ACC112 (cell line): ENCODE data around the gene KRTAP5-11.
"Not testable (repeated sequence)": the region's sequence is repeated elsewhere in the genome, so short reads cannot be mapped to it uniquely, and the experiment has no call there.

ENCODE experiments used
- H2AFZ ChIP-seq: fragments of 200-600 bp; sonication (generic); one replicate; pipeline ENCODE4 v1.6.0; 2017; ENCODE audit warnings: antibody characterized with exemption, low read length; ENCODE audit not compliant: unreplicated experiment
- H3K27ac ChIP-seq: fragments of 200-600 bp; sonication (generic); 2 replicates; pipeline ENCODE4 v1.5.1; 2014; ENCODE audit warnings: low read depth, mild to moderate bottlenecking, antibody characterized with exemption, low read length, moderate library complexity
- H3K27me3 ChIP-seq: fragments of 200-600 bp; sonication (generic); 2 replicates; pipeline ENCODE4 v1.6.1; 2014; ENCODE audit warnings: mild to moderate bottlenecking, antibody characterized with exemption, low read length, moderate library complexity, mixed read lengths; ENCODE audit not compliant: insufficient read depth
- H3K36me3 ChIP-seq: fragments of 200-600 bp; sonication (generic); 2 replicates; pipeline ENCODE4 v1.6.1; 2016; ENCODE audit warnings: mild to moderate bottlenecking, antibody characterized with exemption, low read length, moderate library complexity, mixed read lengths; ENCODE audit not compliant: insufficient read depth
- H3K4me1 ChIP-seq: fragments of 200-600 bp; sonication (generic); one replicate; pipeline ENCODE4 v1.6.1; 2016; ENCODE audit warnings: low read length, mixed read lengths; ENCODE audit not compliant: insufficient read depth, unreplicated experiment, control insufficient read depth
- H3K4me3 ChIP-seq: fragments of 200-600 bp; sonication (generic); 2 replicates; pipeline ENCODE4 v1.5.1; 2014; ENCODE audit warnings: mild to moderate bottlenecking, low read depth, low read length
- H3K79me2 ChIP-seq: fragments of 200-600 bp; sonication (generic); one replicate; pipeline ENCODE4 v1.6.0; 2016; ENCODE audit warnings: low read length; ENCODE audit not compliant: control insufficient read depth, unreplicated experiment, insufficient read depth

Gene KRTAP5-11

GRCh38 chr11:71567633-71568032 lies 15.0 kb downstream of the KRTAP5-11 start:
- H3K79me2 ChIP-seq, H3K36me3 ChIP-seq, H3K27ac ChIP-seq, H3K4me3 ChIP-seq, H2AFZ ChIP-seq, H3K4me1 ChIP-seq: not testable (repeated sequence)
- peaks cover 46% of the 10 kb centered on the region for H3K27me3 ChIP-seq

- H3K36me3 ChIP-seq, H3K79me2 ChIP-seq, H2AFZ ChIP-seq, H3K4me1 ChIP-seq, H3K4me3 ChIP-seq, H3K27ac ChIP-seq: not testable (repeated sequence)
- peaks cover 52% of the 10 kb centered on the region for H3K27me3 ChIP-seq
Observed at GRCh38 chr11:71566626-71567599, 15.8 kb downstream of the KRTAP5-11 start.

GRCh38 chr11:71566081-71566620 lies 16.5 kb downstream of the KRTAP5-11 start:
- no peak overlapping the region for H3K4me3 ChIP-seq
- H3K79me2 ChIP-seq, result no peaks in the 10 kb centered on the region
- H2AFZ ChIP-seq, result no peak overlapping the region
- peaks cover 59% of the 10 kb centered on the region for H3K27me3 ChIP-seq
- no peaks in the 10 kb centered on the region for H3K36me3 ChIP-seq
- no peak overlapping the region for H3K27ac ChIP-seq
- H3K4me1 ChIP-seq, result no peaks in the 10 kb centered on the region

- H3K36me3 ChIP-seq, result no peaks in the 10 kb centered on the region
- peaks cover 59% of the 10 kb centered on the region for H3K27me3 ChIP-seq
- H3K4me3 ChIP-seq, result no peak within 1 kb of the TSS
- H3K27ac ChIP-seq, result no peak within 1 kb of the TSS
- no peak within 1 kb of the TSS for H2AFZ ChIP-seq
- H3K79me2 ChIP-seq, result no peaks in the 10 kb centered on the region
- H3K4me1 ChIP-seq, result no peaks in the 10 kb centered on the region
Observed at GRCh38 chr11:71565263-71565662, 17.4 kb downstream of the KRTAP5-11 start, which contains the start of gene KRTAP5-10. Gene KRTAP5-10, plus strand, starts transcription at chr11:71565563. Its CDS starts 25 bp downstream, at chr11:71565588.

- H3K79me2 ChIP-seq, result no peaks in the 10 kb centered on the region
- peaks cover 61% of the 10 kb centered on the region for H3K27me3 ChIP-seq
- no peak overlapping the region for H2AFZ ChIP-seq
- H3K4me1 ChIP-seq, result no peaks in the 10 kb centered on the region
- H3K27ac ChIP-seq, result no peak overlapping the region
- no peak overlapping the region for H3K4me3 ChIP-seq
- H3K36me3 ChIP-seq, result no peaks in the 10 kb centered on the region
Observed at GRCh38 chr11:71564430-71564829, 18.2 kb downstream of the KRTAP5-11 start.

GRCh38 chr11:71563406-71563805 lies 19.3 kb downstream of the KRTAP5-11 start:
- peaks cover 63% of the 10 kb centered on the region for H3K27me3 ChIP-seq
- no peaks in the 10 kb centered on the region for H3K36me3 ChIP-seq
- H3K4me3 ChIP-seq, result no peak overlapping the region
- no peak overlapping the region for H3K27ac ChIP-seq
- no peak overlapping the region for H2AFZ ChIP-seq
- H3K79me2 ChIP-seq, result no peaks in the 10 kb centered on the region
- H3K4me1 ChIP-seq, result no peaks in the 10 kb centered on the region

GRCh38 chr11:71562120-71562519 lies 20.6 kb downstream of the KRTAP5-11 start:
- H3K36me3 ChIP-seq, result no peaks in the 10 kb centered on the region
- H3K79me2 ChIP-seq, result no peaks in the 10 kb centered on the region
- H3K27me3 ChIP-seq, result peaks cover 64% of the 10 kb centered on the region
- H2AFZ ChIP-seq, result no peak overlapping the region
- no peak overlapping the region for H3K4me3 ChIP-seq
- no peak overlapping the region for H3K27ac ChIP-seq
- no peaks in the 10 kb centered on the region for H3K4me1 ChIP-seq

- no peak overlapping the region for H3K27ac ChIP-seq
- peaks cover 59% of the 10 kb centered on the region for H3K27me3 ChIP-seq
- no peaks in the 10 kb centered on the region for H3K4me1 ChIP-seq
- H3K79me2 ChIP-seq, result no peaks in the 10 kb centered on the region
- H3K36me3 ChIP-seq, result no peaks in the 10 kb centered on the region
- no peak overlapping the region for H3K4me3 ChIP-seq
- no peak overlapping the region for H2AFZ ChIP-seq
Observed at GRCh38 chr11:71558996-71559395, 23.7 kb downstream of the KRTAP5-11 start.

GRCh38 chr11:71557257-71557656 lies 25.4 kb downstream of the KRTAP5-11 start:
- Histone ChIP-seq H3K27ac (no peak overlapping the region), H3K36me3 (no peaks in the 10 kb centered on the region), H3K4me3 (no peak overlapping the region), H3K4me1 (no peaks in the 10 kb centered on the region), H3K27me3 (peaks cover 43% of the 10 kb centered on the region), H3K79me2 (no peaks in the 10 kb centered on the region), H2AFZ (no peak overlapping the region)

- Histone ChIP-seq H3K79me2 (no peaks in the 10 kb centered on the region), H3K27me3 (peaks cover 41% of the 10 kb centered on the region), H2AFZ (no peak overlapping the region), H3K4me3 (no peak overlapping the region), H3K4me1 (no peaks in the 10 kb centered on the region), H3K36me3 (no peaks in the 10 kb centered on the region), H3K27ac (no peak overlapping the region)
Observed at GRCh38 chr11:71556018-71556417, 26.7 kb downstream of the KRTAP5-11 start.

GRCh38 chr11:71555508-71555907 lies 27.2 kb downstream of the KRTAP5-11 start:
- Histone ChIP-seq H3K27me3 (peaks cover 43% of the 10 kb centered on the region), H3K79me2 (no peaks in the 10 kb centered on the region), H2AFZ (no peak overlapping the region), H3K27ac (no peak overlapping the region), H3K36me3 (no peaks in the 10 kb centered on the region), H3K4me3 (no peak overlapping the region), H3K4me1 (no peaks in the 10 kb centered on the region)
